NB4 (cell line): Measurements from ENCODE around the gene KIAA0319L.

Source experiments
- DNase-seq: peaks from one replicate; pipeline ENCODE4 v3.0.0; 2010; ENCODE audit warnings: low read depth
- H3K4me3 ChIP-seq: one replicate; pipeline ENCODE4 v1.5.1; 2011; ENCODE audit warnings: mild to moderate bottlenecking, low read depth, low read length, moderate library complexity
- CTCF ChIP-seq: IDR thresholded peaks from one replicate; pipeline ENCODE4 v1.5.1; 2012; ENCODE audit warnings: low read depth, low read length
- MAX ChIP-seq: IDR thresholded peaks from 2 replicates; pipeline ENCODE4 v1.6.1; 2011; ENCODE audit warnings: low read depth, low read length
- MYC ChIP-seq: IDR thresholded peaks from 2 replicates; pipeline ENCODE4 v1.6.1; 2011; ENCODE audit warnings: low read depth, low read length
- POLR2A ChIP-seq: IDR thresholded peaks from 2 replicates; pipeline ENCODE4 v1.6.1; 2011; ENCODE audit warnings: mild to moderate bottlenecking; ENCODE audit not compliant: insufficient read length; ENCODE audit errors: extremely low read depth

KIAA0319L gene

GRCh38 chr1:35592991-35593769 is 36.0 kb upstream of the KIAA0319L start:
- peak; percentile 80 for DNase-seq
- no peak for TF ChIP-seq CTCF
- no peak for TF ChIP-seq MAX
- no peak for TF ChIP-seq POLR2A
- TF ChIP-seq MYC: no peak
- no peak overlapping the region for H3K4me3 ChIP-seq

- no peak overlapping the region for H3K4me3 ChIP-seq
- DNase-seq: no peak
- TF ChIP-seq CTCF: no peak
- no peak for TF ChIP-seq MAX
- no peak for TF ChIP-seq MYC
- no peak for TF ChIP-seq POLR2A
Observed at GRCh38 chr1:35591211-35591610, 34.0 kb upstream of the KIAA0319L start.

- TF ChIP-seq MAX: no peak
- no peak for TF ChIP-seq MYC
- no peak for TF ChIP-seq CTCF
- no peak for TF ChIP-seq POLR2A
- DNase-seq: no peak
- no peak overlapping the region for H3K4me3 ChIP-seq
Observed at GRCh38 chr1:35590476-35591040, 33.4 kb upstream of the KIAA0319L start.

GRCh38 chr1:35589516-35590427 is 32.6 kb upstream of the KIAA0319L start:
- DNase-seq: no peak
- no peak overlapping the region for H3K4me3 ChIP-seq
- TF ChIP-seq MYC: no peak

GRCh38 chr1:35588197-35588910 is 31.2 kb upstream of the KIAA0319L start:
- no peak overlapping the region for H3K4me3 ChIP-seq
- no peak for DNase-seq
- TF ChIP-seq MAX: no peak
- TF ChIP-seq CTCF: no peak
- no peak for TF ChIP-seq POLR2A
- no peak for TF ChIP-seq MYC
